GM13976 (cell line): ENCODE results near the gene CNTNAP2.

Experiments
- DNase-seq: peaks from one replicate; pipeline ENCODE4 v3.0.0; 2012; ENCODE audit warnings: low spot score
- in situ Hi-C: fragments of 300-500 bp; cut with MboI; formaldehyde crosslinking; loops from one replicate; pipeline ENCODE4 v1.12.0; 2022; ENCODE audit warnings: low sequenced_read_pairs, mixed read lengths, inconsistent platforms; ENCODE audit not compliant: unreplicated experiment
- TF ChIP-seq, protein P1 (sequence below): IDR thresholded peaks from 2 replicates; pipeline ENCODE4 v1.5.1; 2012; ENCODE audit warnings: borderline replicate concordance, mild to moderate bottlenecking; ENCODE audit not compliant: insufficient read depth; ENCODE audit errors: extremely low read depth, missing control alignments, control extremely low read depth

The CNTNAP2 gene

DNA sequence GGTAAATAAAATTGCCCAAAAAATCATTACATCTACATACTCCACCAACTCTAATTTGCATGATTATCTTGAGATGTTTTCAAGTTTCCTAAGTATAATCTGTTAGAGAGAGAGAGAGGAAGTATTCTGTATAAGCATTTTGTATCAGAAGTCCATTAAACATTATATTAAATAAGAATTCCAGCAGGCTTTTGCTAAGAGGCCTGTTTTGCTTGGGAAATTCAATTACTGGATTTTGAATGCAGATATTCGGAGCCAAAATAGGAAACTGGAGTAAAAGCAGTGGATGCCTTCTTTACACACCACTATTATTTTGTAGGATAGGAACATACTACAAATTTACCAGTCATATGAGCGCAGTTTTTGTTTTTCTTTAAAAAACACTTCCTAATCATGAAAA, 727.8 kb downstream of the CNTNAP2 start:
- in situ Hi-C loops: no loop called here
- TF ChIP-seq, protein P1, sequence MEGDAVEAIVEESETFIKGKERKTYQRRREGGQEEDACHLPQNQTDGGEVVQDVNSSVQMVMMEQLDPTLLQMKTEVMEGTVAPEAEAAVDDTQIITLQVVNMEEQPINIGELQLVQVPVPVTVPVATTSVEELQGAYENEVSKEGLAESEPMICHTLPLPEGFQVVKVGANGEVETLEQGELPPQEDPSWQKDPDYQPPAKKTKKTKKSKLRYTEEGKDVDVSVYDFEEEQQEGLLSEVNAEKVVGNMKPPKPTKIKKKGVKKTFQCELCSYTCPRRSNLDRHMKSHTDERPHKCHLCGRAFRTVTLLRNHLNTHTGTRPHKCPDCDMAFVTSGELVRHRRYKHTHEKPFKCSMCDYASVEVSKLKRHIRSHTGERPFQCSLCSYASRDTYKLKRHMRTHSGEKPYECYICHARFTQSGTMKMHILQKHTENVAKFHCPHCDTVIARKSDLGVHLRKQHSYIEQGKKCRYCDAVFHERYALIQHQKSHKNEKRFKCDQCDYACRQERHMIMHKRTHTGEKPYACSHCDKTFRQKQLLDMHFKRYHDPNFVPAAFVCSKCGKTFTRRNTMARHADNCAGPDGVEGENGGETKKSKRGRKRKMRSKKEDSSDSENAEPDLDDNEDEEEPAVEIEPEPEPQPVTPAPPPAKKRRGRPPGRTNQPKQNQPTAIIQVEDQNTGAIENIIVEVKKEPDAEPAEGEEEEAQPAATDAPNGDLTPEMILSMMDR: no peak
- no peak for DNase-seq

DNA sequence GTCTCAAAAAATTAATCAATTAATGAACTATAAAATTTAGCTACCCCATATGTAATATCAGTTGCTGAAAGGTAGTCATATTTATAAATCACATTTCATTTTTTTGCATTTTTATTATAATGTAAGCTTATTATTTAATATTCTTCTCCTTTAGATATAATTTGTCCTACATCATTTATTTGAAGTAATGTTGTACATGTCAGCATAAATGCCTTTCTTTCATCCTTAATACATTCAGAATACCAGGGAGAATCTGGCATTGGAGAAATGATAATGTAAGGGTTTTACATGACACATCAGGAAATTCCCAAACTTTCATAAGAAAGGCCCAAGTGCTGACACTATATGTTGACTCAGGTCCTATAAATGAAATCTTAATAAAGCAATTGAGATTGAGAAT, 742.1 kb downstream of the CNTNAP2 start:
- TF ChIP-seq, protein P1: no peak
- no peak for DNase-seq
- in situ Hi-C loops: no loop called here

DNA sequence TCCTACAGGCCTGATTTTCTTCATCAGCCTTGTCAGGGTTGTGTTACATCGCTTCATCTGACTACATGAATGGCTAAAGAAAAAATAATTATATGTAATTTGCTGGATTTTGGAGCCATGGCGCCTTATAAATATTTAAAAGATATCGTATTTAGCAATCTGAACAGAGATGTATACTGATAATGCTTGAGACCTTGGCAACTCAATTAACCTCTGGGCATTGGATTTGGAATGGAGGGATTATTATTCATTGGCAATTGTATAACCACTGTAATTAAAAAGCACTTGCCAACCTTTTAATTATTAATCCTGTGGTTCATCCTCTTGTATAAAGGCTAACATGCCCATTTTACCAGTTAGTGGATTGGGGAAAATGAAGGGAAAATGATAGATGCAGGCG, 745.1 kb downstream of the CNTNAP2 start:
- no peak for DNase-seq
- in situ Hi-C loops: no loop called here

DNA sequence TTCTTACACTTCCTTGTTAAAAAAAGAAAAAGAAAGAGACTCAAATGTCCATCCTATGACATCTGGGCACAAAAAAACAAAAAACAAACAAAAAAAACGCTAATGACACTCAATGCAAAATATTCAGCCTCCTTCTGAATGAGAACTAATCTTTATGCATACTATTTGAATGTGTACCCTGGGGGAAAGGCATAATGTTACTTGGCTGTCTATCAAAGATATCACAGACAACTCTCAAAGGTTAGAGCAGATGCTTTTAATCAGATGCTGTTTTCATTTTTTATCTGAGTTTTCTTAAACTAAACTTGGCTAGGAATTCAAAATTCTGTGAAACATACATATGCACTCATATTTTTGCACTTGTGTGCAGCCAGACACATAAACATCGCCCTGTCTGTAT, 745.8 kb downstream of the CNTNAP2 start:
- TF ChIP-seq, protein P1: no peak
- DNase-seq: no peak
- in situ Hi-C loops: no loop called here

More for the DNA sequence above, 745.1 kb downstream of the CNTNAP2 start:
- TF ChIP-seq, protein P1: no peak

DNA sequence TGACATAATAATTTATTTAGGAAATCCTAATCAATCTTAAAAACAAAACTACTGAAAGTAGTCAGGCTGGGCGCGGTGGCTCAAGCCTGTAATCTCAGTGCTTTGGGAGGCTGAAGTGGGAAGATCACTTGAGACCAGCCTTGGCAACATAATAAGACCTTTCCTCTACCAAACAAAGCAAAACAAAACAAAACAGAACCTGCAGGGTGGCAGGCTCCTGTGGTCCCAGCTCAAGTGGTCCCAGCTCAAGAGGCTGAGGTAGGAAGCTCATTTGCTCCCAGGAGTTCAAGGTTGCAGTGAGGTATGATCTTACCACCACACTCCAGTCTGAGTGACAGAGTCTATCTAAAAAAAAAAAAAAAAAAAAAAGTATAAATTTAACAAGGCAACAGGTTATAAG, 748.0 kb downstream of the CNTNAP2 start:
- DNase-seq: no peak
- TF ChIP-seq, protein P1: no peak

DNA sequence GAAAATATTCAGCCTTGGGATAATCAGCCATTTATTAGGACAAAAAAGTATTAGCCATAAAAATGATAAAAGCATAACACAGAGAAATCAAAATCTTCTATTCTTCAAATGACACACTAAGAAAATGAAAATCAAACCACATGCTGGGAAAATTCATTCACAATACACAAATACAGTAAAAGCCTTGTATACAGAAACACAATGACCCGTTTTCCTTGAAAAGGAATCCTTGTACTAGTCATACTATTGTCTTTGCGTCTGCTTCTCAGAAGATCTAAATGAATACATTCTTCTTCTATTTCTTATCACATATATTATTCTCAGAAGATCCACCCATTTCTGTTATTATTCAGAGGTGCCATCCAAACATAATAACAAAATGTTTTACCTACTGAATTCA, 749.1 kb downstream of the CNTNAP2 start:
- TF ChIP-seq, protein P1: no peak
- in situ Hi-C loops: no loop called here
- DNase-seq: no peak

More for the DNA sequence above, 748.0 kb downstream of the CNTNAP2 start:
- in situ Hi-C loops: no loop called here

DNA sequence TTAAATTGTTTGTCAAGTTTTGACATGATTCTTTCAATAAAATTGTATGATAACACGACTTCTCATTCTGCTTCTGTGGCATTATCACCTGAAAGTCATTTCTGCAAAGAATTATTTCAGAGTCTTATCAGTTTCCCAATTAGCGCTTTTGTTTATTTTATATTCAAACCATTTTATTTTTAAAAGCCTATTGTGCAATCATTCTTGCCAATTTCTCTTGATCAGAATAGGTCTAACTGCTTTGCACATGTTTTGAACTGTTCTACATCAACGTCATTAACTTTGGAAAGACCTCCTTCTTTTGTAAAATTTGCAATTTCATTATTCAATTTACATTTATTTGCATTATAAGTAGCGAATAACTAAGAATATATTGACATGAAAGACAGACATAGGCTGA, 758.1 kb downstream of the CNTNAP2 start:
- TF ChIP-seq, protein P1: no peak
- in situ Hi-C loops: no loop called here
- DNase-seq: no peak
